GM12891 (cell line): ENCODE results near the gene DHX38.

Experiments
- PAX5 ChIP-seq: IDR thresholded peaks from 2 replicates; pipeline ENCODE4 v1.6.1; 2011; ENCODE audit warnings: low read length, moderate library complexity, mild to moderate bottlenecking; ENCODE audit not compliant: insufficient read depth, severe bottlenecking
- POLR2A ChIP-seq: IDR thresholded peaks from 2 replicates; pipeline ENCODE4 v1.6.1; 2011; ENCODE audit warnings: low read depth, low read length, control low read depth
- POLR2AphosphoS5 ChIP-seq: IDR thresholded peaks from 2 replicates; pipeline ENCODE4 v1.6.1; 2011; ENCODE audit warnings: low read depth, low read length, control low read depth
- POU2F2 ChIP-seq: IDR thresholded peaks from 2 replicates; pipeline ENCODE4 v1.6.1; 2011; ENCODE audit warnings: low read depth, mild to moderate bottlenecking, control low read depth, low read length, moderate library complexity
- SPI1 ChIP-seq: IDR thresholded peaks from 2 replicates; pipeline ENCODE4 v1.6.1; 2011; ENCODE audit warnings: low read depth, low read length, control low read depth
- TAF1 ChIP-seq: IDR thresholded peaks from 2 replicates; pipeline ENCODE4 v1.6.1; 2011; ENCODE audit warnings: low read depth, low read length, control low read depth

DNA sequence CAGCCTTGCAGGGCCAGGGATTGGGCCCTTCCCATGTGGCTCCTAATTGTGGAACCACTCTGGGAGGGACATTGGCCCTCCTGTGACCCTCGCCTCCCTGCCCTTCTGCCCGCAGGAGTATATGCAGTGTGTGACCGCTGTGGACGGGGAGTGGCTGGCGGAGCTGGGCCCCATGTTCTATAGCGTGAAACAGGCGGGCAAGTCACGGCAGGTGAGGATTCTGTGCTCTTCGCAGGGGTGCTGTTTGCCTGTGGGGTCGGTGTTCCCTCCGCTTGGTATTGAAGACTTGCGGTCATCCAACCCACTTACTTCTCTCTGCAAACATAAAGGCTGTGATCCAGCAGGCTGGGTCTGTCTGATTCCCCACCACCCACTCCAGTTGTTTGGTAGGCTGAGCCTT is 15.7 kb downstream of the DHX38 start:
- TF ChIP-seq POLR2A (no peak), POLR2AphosphoS5 (no peak), SPI1 (no peak), TAF1 (no peak), POU2F2 (no peak), PAX5 (no peak)
